HCT116 (cell line): Measurements from ENCODE around the gene BPIFB6. TPM values are rescaled to one million over a fixed set of nuclear protein-coding genes. Genes with fewer than 3 reads are reported as not detected.

Experiments
- ATAC-seq: fragments of 200-7000 bp; cut with Tn5 transposase; 2 replicates; pipeline ENCODE4 v1.9.1; 2020; ENCODE audit warnings: mild to moderate bottlenecking, moderate library complexity
- BruUV-seq: library from RNA; stranded (reverse); fragments of 400-500 nt; replicated peaks from 2 replicates; lab custom pipeline; 2021; lab: Mats Ljungman, UMichigan
- CTCF ChIA-PET: fragments of 300-600 bp; sonication (Branson Sonifier 250); formaldehyde crosslinking; loops from one replicate; lab custom pipeline; 2021; ENCODE audit warnings: antibody characterized with exemption; lab: Charles Lee
- POLR2A ChIA-PET: fragments of 300-600, 350-600 bp; sonication (Branson Sonifier 250); formaldehyde crosslinking; loops from one replicate; lab custom pipeline; 2021; ENCODE audit warnings: antibody characterized with exemption; lab: Charles Lee
- RAD21 ChIA-PET, 2 experiments: fragments of 300-600 bp; sonication (Branson Sonifier 250); formaldehyde crosslinking; loops; one replicate each; lab custom pipeline; 2023; ENCODE audit warnings: low total read pairs in 2 of 2; ENCODE audit not compliant: uncharacterized antibody in 2 of 2, unreplicated experiment in 2 of 2, low non-redundant PET in 1 of 2; lab: Charles Lee
- DNase-seq: peaks from one replicate; pipeline ENCODE4 v3.0.0-alpha.2; 2010; ENCODE audit warnings: low read depth, low spot score
- H2AFZ ChIP-seq: fragments of 200-600 bp; shearing (Covaris generic), sonication (generic); 2 replicates; pipeline ENCODE4 v1.6.1; 2017; ENCODE audit warnings: low read depth, mixed run types, mixed read lengths, antibody characterized with exemption, low read length; ENCODE audit not compliant: poor library complexity, severe bottlenecking
- H3K27ac ChIP-seq: 2 replicates; pipeline ENCODE4 v1.5.1; 2012; ENCODE audit warnings: low read depth, low read length
- H3K27me3 ChIP-seq: fragments of 200-600 bp; sonication (generic); 2 replicates; pipeline ENCODE4 v1.6.1; 2016; ENCODE audit warnings: mixed run types, low read length, mixed read lengths; ENCODE audit not compliant: insufficient read depth
- H3K36me3 ChIP-seq, 2 experiments: fragments of 200-500 bp in 1 of 2; fragments of 200-600 bp in 1 of 2; sonication (Bioruptor generic) in 1 of 2; sonication (generic) in 1 of 2; 2 replicates each; pipeline versions ENCODE4 v1.5.1 to v1.6.1; 2014 to 2016; ENCODE audit warnings: low read length in 2 of 2, inconsistent platforms in 1 of 2, mixed read lengths in 1 of 2, mixed run types in 1 of 2; ENCODE audit not compliant: insufficient read depth in 2 of 2, control insufficient read depth in 1 of 2
- H3K4me1 ChIP-seq, 2 experiments: fragments of 200-600 bp in 1 of 2; sonication (generic) in 1 of 2; 2 replicates each; pipeline versions ENCODE4 v1.5.1 to v1.6.1; 2012 to 2017; ENCODE audit warnings: low read length in 2 of 2, inconsistent platforms in 1 of 2, mild to moderate bottlenecking in 1 of 2, mixed read lengths in 1 of 2, mixed run types in 1 of 2, moderate library complexity in 1 of 2; ENCODE audit not compliant: insufficient read depth in 2 of 2, control insufficient read depth in 1 of 2
- H3K4me2 ChIP-seq: fragments of 200-600 bp; sonication (generic); 2 replicates; pipeline ENCODE4 v1.6.1; 2017; ENCODE audit warnings: mixed run types, low read length, mixed read lengths
- H3K4me3 ChIP-seq, 2 experiments: fragments of 200-600 bp in 1 of 2; sonication (generic) in 1 of 2; replicated peaks in 1 of 2; 2 replicates each; pipeline ENCODE4 v1.5.1; 2011 to 2016; ENCODE audit warnings: low read length in 2 of 2, control low read depth in 1 of 2, low read depth in 1 of 2, mild to moderate bottlenecking in 1 of 2, mixed read lengths in 1 of 2, mixed run types in 1 of 2
- H3K79me2 ChIP-seq: fragments of 200-600 bp; sonication (generic); 2 replicates; pipeline ENCODE4 v1.6.1; 2017; ENCODE audit warnings: mild to moderate bottlenecking, mixed run types, low read length, moderate library complexity, mixed read lengths; ENCODE audit not compliant: insufficient read depth
- H3K9ac ChIP-seq: fragments of 200-600 bp; sonication (generic); 2 replicates; pipeline ENCODE4 v1.6.1; 2016; ENCODE audit warnings: low read length, mixed read lengths
- H3K9me2 ChIP-seq: fragments of 200-600 bp; sonication (generic), shearing (Covaris generic); 2 replicates; pipeline ENCODE4 v1.6.1; 2017; ENCODE audit warnings: mixed run types, mild to moderate bottlenecking, moderate library complexity; ENCODE audit not compliant: insufficient read depth
- H3K9me3 ChIP-seq, 2 experiments: fragments of 200-500 bp in 1 of 2; fragments of 200-600 bp in 1 of 2; sonication (Bioruptor generic) in 1 of 2; sonication (generic) in 1 of 2; 2 replicates each; pipeline ENCODE4 v1.6.1; 2014 to 2017; ENCODE audit warnings: low read length in 2 of 2, mixed read lengths in 2 of 2, inconsistent platforms in 1 of 2, low read depth in 1 of 2, mild to moderate bottlenecking in 1 of 2, mixed run types in 1 of 2, moderate library complexity in 1 of 2; ENCODE audit not compliant: control insufficient read depth in 1 of 2, insufficient read depth in 1 of 2
- H4K20me1 ChIP-seq: fragments of 200-600 bp; sonication (generic), shearing (Covaris generic); 2 replicates; pipeline ENCODE4 v1.6.1; 2017; ENCODE audit warnings: mixed run types, mild to moderate bottlenecking, moderate library complexity; ENCODE audit not compliant: insufficient read depth
- CBX3 ChIP-seq: IDR thresholded peaks from 2 replicates; pipeline ENCODE4 v1.6.1; 2012; ENCODE audit warnings: low read depth
- ELF1 ChIP-seq: IDR thresholded peaks from 2 replicates; pipeline ENCODE4 v1.6.1; 2012; ENCODE audit warnings: low read depth, borderline replicate concordance
- EZH2phosphoT487 ChIP-seq: fragments of 200-600 bp; IDR thresholded peaks from 2 replicates; pipeline ENCODE4 v1.6.1; 2018; ENCODE audit warnings: antibody characterized with exemption, borderline replicate concordance
- POLR2A ChIP-seq: IDR thresholded peaks from 2 replicates; pipeline ENCODE4 v1.7.0; 2011; ENCODE audit warnings: borderline replicate concordance; ENCODE audit not compliant: insufficient read depth, insufficient read length; ENCODE audit errors: extremely low read depth
- POLR2AphosphoS5 ChIP-seq: IDR thresholded peaks from 2 replicates; pipeline ENCODE4 v1.6.1; 2011; ENCODE audit warnings: mild to moderate bottlenecking, low read depth, low read length, moderate library complexity
- RAD21 ChIP-seq: IDR thresholded peaks from 2 replicates; pipeline ENCODE4 v1.6.1; 2012; ENCODE audit warnings: low read depth, mild to moderate bottlenecking
- REST ChIP-seq: IDR thresholded peaks from 2 replicates; pipeline ENCODE4 v1.6.1; 2012; ENCODE audit warnings: low read depth
- SP1 ChIP-seq: IDR thresholded peaks from 2 replicates; pipeline ENCODE4 v1.6.1; 2012; ENCODE audit warnings: low read depth
- SRF ChIP-seq: IDR thresholded peaks from 2 replicates; pipeline ENCODE4 v1.6.1; 2012; ENCODE audit warnings: low read depth
- YY1 ChIP-seq: IDR thresholded peaks from 2 replicates; pipeline ENCODE4 v1.6.1; 2011; ENCODE audit warnings: low read length, low read depth, moderate library complexity, mild to moderate bottlenecking; ENCODE audit not compliant: insufficient replicate concordance; ENCODE audit errors: extremely low read depth
- ZBTB33 ChIP-seq: IDR thresholded peaks from 2 replicates; pipeline ENCODE4 v1.6.1; 2011; ENCODE audit warnings: mild to moderate bottlenecking, low read length, moderate library complexity; ENCODE audit not compliant: insufficient replicate concordance; ENCODE audit errors: extremely low read depth
- intact Hi-C: fragments of 100-400 bp; cut with micrococcal nuclease; formaldehyde crosslinking; loops from 2 replicates; pipeline ENCODE4 v1.10.0; 2022
- total RNA-seq: library from RNA; stranded (reverse); gene quantifications from one replicate; pipeline ENCODE4 v1.2.1, GENCODE V29; 2021; ENCODE audit not compliant: unreplicated experiment
- TF ChIP-seq, protein P1 (sequence below), 3 experiments: fragments of 200-600 bp in 1 of 3; sonication (generic) in 1 of 3; IDR thresholded peaks in 2 of 3; conservative IDR thresholded peaks in 1 of 3; 2 replicates each; pipeline ENCODE4 v1.5.1; 2012 to 2017; ENCODE audit warnings: low read depth in 2 of 3, low read length in 2 of 3, antibody characterized with exemption in 1 of 3, borderline replicate concordance in 1 of 3, control low read depth in 1 of 3, mild to moderate bottlenecking in 1 of 3, mixed read lengths in 1 of 3, mixed run types in 1 of 3, moderate library complexity in 1 of 3; ENCODE audit not compliant: insufficient read depth in 1 of 3

The BPIFB6 gene
- total RNA-seq, 1 experiment from 2014 or later: not detected

DNA sequence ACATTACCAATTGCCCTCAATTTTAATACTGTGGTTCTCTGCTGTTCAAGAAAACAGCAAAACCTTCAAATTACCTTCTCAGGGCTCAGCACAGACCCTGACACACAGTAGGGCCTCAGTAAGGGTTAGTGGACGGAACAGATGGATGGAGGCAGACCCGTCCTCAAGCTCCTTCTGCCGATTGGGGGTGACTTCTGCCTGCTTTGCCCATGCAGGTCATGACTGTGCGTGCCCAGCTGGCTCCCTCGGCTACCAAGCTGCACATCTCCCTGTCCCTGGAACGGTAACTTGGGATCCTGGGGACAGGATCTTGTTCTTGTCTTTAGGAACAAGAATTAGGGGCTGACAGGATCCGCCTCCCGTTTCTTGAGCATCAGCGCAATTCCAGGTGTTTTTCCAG lies 38.2 kb downstream of the BPIFB6 start:
- Histone ChIP-seq H3K4me1 (no peaks in the 10 kb centered on the region), H3K36me3 (no peaks in the 10 kb centered on the region), H3K9ac (no peak overlapping the region), H3K4me3 (no peak overlapping the region), H3K79me2 (no peaks in the 10 kb centered on the region), H3K9me2 (no peaks in the 10 kb centered on the region), H3K27me3 (no peaks in the 10 kb centered on the region), H2AFZ (no peak overlapping the region), H4K20me1 (no peaks in the 10 kb centered on the region), H3K4me2 (no peak overlapping the region), H3K27ac (no peak overlapping the region), H3K9me3 (no peaks in the 10 kb centered on the region)
- DNase-seq (no peak), ATAC-seq (no peak)
- no TSS peak for BruUV-seq
- POLR2A ChIA-PET: no interaction called here
- no peak for TF ChIP-seq YY1
- no peak for TF ChIP-seq POLR2AphosphoS5
- TF ChIP-seq POLR2A: no peak
- TF ChIP-seq, protein P1, sequence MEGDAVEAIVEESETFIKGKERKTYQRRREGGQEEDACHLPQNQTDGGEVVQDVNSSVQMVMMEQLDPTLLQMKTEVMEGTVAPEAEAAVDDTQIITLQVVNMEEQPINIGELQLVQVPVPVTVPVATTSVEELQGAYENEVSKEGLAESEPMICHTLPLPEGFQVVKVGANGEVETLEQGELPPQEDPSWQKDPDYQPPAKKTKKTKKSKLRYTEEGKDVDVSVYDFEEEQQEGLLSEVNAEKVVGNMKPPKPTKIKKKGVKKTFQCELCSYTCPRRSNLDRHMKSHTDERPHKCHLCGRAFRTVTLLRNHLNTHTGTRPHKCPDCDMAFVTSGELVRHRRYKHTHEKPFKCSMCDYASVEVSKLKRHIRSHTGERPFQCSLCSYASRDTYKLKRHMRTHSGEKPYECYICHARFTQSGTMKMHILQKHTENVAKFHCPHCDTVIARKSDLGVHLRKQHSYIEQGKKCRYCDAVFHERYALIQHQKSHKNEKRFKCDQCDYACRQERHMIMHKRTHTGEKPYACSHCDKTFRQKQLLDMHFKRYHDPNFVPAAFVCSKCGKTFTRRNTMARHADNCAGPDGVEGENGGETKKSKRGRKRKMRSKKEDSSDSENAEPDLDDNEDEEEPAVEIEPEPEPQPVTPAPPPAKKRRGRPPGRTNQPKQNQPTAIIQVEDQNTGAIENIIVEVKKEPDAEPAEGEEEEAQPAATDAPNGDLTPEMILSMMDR (IDR thresholded peaks at IDR 0.05 in 2 of 3, conservative IDR thresholded peaks at IDR 0.05 in 1 of 3; ENCODE audit: borderline replicate concordance in 1 of 3, insufficient read depth in 1 of 3, low read depth in 2 of 3, low read length in 2 of 3): no peak
- no peak for TF ChIP-seq RAD21
- TF ChIP-seq REST: no peak
- TF ChIP-seq SP1: no peak
- no peak for TF ChIP-seq ZBTB33
- no peak for TF ChIP-seq SRF
- no peak for TF ChIP-seq EZH2phosphoT487
- no peak for TF ChIP-seq CBX3
- TF ChIP-seq ELF1: no peak
- RAD21 ChIA-PET: no interaction called here
- CTCF ChIA-PET: no interaction called here
- intact Hi-C loops: no loop called here
